Neural cell (in vitro differentiated cells): ENCODE measurements around the gene CARS2.

ENCODE experiments used
- EP300 ChIP-seq: fragments of 450-650 bp; conservative IDR thresholded peaks from 2 replicates; pipeline ENCODE4 v1.6.1; 2014; ENCODE audit warnings: antibody characterized with exemption, mild to moderate bottlenecking, moderate library complexity; ENCODE audit not compliant: poor library complexity, severe bottlenecking
- EZH2 ChIP-seq: fragments of 200-600, 300-800 bp; shearing (Covaris generic), sonication (generic); IDR thresholded peaks from 2 replicates; pipeline ENCODE4 v1.6.1; 2014; ENCODE audit warnings: antibody characterized with exemption, low read length, borderline replicate concordance, mild to moderate bottlenecking; ENCODE audit not compliant: insufficient read depth, poor library complexity, severe bottlenecking
- MXI1 ChIP-seq: fragments of 450-650 bp; conservative IDR thresholded peaks from 2 replicates; pipeline ENCODE4 v1.6.1; 2014; ENCODE audit warnings: antibody characterized with exemption, mild to moderate bottlenecking; ENCODE audit not compliant: poor library complexity, severe bottlenecking
- POLR2AphosphoS5 ChIP-seq: IDR thresholded peaks from 2 replicates; pipeline ENCODE4 v1.6.1; 2012
- RAD21 ChIP-seq: fragments of 450-650 bp; conservative IDR thresholded peaks from 2 replicates; pipeline ENCODE4 v1.6.1; 2014; ENCODE audit warnings: antibody characterized with exemption, mild to moderate bottlenecking, moderate library complexity
- SMC3 ChIP-seq: fragments of 450-650 bp; conservative IDR thresholded peaks from 2 replicates; pipeline ENCODE4 v1.6.1; 2014; ENCODE audit warnings: antibody characterized with exemption, mild to moderate bottlenecking, moderate library complexity; ENCODE audit not compliant: poor library complexity
- TAF1 ChIP-seq: IDR thresholded peaks from 2 replicates; pipeline ENCODE4 v1.6.1; 2012; ENCODE audit warnings: low read depth
- TF ChIP-seq, protein P1 (sequence below): fragments of 450-650 bp; IDR thresholded peaks from 2 replicates; pipeline ENCODE4 v1.5.1; 2014; ENCODE audit warnings: antibody characterized with exemption, mild to moderate bottlenecking, moderate library complexity; ENCODE audit not compliant: poor library complexity, severe bottlenecking
- TF ChIP-seq, protein P2 (sequence below): IDR thresholded peaks from 2 replicates; pipeline ENCODE4 v1.6.1; 2012; ENCODE audit warnings: borderline replicate concordance

- TF ChIP-seq, protein P1, sequence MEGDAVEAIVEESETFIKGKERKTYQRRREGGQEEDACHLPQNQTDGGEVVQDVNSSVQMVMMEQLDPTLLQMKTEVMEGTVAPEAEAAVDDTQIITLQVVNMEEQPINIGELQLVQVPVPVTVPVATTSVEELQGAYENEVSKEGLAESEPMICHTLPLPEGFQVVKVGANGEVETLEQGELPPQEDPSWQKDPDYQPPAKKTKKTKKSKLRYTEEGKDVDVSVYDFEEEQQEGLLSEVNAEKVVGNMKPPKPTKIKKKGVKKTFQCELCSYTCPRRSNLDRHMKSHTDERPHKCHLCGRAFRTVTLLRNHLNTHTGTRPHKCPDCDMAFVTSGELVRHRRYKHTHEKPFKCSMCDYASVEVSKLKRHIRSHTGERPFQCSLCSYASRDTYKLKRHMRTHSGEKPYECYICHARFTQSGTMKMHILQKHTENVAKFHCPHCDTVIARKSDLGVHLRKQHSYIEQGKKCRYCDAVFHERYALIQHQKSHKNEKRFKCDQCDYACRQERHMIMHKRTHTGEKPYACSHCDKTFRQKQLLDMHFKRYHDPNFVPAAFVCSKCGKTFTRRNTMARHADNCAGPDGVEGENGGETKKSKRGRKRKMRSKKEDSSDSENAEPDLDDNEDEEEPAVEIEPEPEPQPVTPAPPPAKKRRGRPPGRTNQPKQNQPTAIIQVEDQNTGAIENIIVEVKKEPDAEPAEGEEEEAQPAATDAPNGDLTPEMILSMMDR: no peak
- TF ChIP-seq EP300 (no peak), SMC3 (no peak), EZH2 (no peak), TAF1 (no peak), POLR2AphosphoS5 (no peak), RAD21 (no peak), MXI1 (no peak)
- TF ChIP-seq, protein P2, sequence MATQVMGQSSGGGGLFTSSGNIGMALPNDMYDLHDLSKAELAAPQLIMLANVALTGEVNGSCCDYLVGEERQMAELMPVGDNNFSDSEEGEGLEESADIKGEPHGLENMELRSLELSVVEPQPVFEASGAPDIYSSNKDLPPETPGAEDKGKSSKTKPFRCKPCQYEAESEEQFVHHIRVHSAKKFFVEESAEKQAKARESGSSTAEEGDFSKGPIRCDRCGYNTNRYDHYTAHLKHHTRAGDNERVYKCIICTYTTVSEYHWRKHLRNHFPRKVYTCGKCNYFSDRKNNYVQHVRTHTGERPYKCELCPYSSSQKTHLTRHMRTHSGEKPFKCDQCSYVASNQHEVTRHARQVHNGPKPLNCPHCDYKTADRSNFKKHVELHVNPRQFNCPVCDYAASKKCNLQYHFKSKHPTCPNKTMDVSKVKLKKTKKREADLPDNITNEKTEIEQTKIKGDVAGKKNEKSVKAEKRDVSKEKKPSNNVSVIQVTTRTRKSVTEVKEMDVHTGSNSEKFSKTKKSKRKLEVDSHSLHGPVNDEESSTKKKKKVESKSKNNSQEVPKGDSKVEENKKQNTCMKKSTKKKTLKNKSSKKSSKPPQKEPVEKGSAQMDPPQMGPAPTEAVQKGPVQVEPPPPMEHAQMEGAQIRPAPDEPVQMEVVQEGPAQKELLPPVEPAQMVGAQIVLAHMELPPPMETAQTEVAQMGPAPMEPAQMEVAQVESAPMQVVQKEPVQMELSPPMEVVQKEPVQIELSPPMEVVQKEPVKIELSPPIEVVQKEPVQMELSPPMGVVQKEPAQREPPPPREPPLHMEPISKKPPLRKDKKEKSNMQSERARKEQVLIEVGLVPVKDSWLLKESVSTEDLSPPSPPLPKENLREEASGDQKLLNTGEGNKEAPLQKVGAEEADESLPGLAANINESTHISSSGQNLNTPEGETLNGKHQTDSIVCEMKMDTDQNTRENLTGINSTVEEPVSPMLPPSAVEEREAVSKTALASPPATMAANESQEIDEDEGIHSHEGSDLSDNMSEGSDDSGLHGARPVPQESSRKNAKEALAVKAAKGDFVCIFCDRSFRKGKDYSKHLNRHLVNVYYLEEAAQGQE: no peak
Observed at GRCh38 chr13:110669036-110669435, 36.9 kb downstream of the CARS2 start.
